SU-DHL-6 (cell line): ENCODE data around the gene AGTRAP.

Experiments
- H2AFZ ChIP-seq: fragments of 200-600 bp; sonication (generic); 2 replicates; pipeline ENCODE4 v1.6.1; 2014; ENCODE audit warnings: low read depth, mild to moderate bottlenecking, moderate library complexity, mixed read lengths, antibody characterized with exemption, low read length; ENCODE audit not compliant: severe bottlenecking
- H3F3A ChIP-seq: fragments of 200-600 bp; shearing (Covaris generic); 2 replicates; pipeline ENCODE4 v1.6.0; 2016; ENCODE audit warnings: antibody characterized with exemption, mild to moderate bottlenecking; ENCODE audit not compliant: insufficient read depth
- H3K27ac ChIP-seq: fragments of 200-600 bp; sonication (generic); 2 replicates; pipeline ENCODE4 v1.5.1; 2016; ENCODE audit warnings: low read depth, mild to moderate bottlenecking, low read length, moderate library complexity, mixed read lengths
- H3K27me3 ChIP-seq: fragments of 200-600 bp; sonication (generic), shearing (Covaris generic); 2 replicates; pipeline ENCODE4 v1.6.0; 2014; ENCODE audit warnings: mild to moderate bottlenecking, low read length
- H3K36me3 ChIP-seq: fragments of 200-600 bp; sonication (generic); 2 replicates; pipeline ENCODE4 v1.6.1; 2014; ENCODE audit warnings: mild to moderate bottlenecking, low read length, mixed read lengths
- H3K4me2 ChIP-seq: fragments of 300-600, 200-600 bp; shearing (Covaris generic), sonication (generic); 2 replicates; pipeline ENCODE4 v1.6.0; 2014; ENCODE audit warnings: low read length, low read depth, mild to moderate bottlenecking; ENCODE audit not compliant: poor library complexity, severe bottlenecking
- H3K4me3 ChIP-seq: fragments of 200-600 bp; sonication (generic); 2 replicates; pipeline ENCODE4 v1.5.1; 2014; ENCODE audit warnings: antibody characterized with exemption, low read length, mild to moderate bottlenecking, mixed read lengths; ENCODE audit not compliant: insufficient read depth, poor library complexity, severe bottlenecking
- H3K79me2 ChIP-seq: fragments of 200-600 bp; sonication (generic); 2 replicates; pipeline ENCODE4 v1.6.1; 2014; ENCODE audit warnings: mild to moderate bottlenecking, low read length, moderate library complexity; ENCODE audit not compliant: insufficient read depth
- H3K9ac ChIP-seq: fragments of 200-600 bp; sonication (generic); 2 replicates; pipeline ENCODE4 v1.7.0; 2014; ENCODE audit warnings: mild to moderate bottlenecking, low read length
- H3K9me2 ChIP-seq: fragments of 200-600 bp; sonication (generic); replicated peaks from 2 replicates; pipeline ENCODE4 v1.6.1; 2014; ENCODE audit warnings: low read length; ENCODE audit not compliant: insufficient read depth
- H3K9me3 ChIP-seq: fragments of 200-600 bp; sonication (generic); 2 replicates; pipeline ENCODE4 v1.6.1; 2014; ENCODE audit warnings: low read length, mixed read lengths; ENCODE audit not compliant: insufficient read depth
- H4K20me1 ChIP-seq: fragments of 200-600 bp; sonication (generic); 2 replicates; pipeline ENCODE4 v1.6.1; 2014; ENCODE audit warnings: low read depth, mild to moderate bottlenecking, antibody characterized with exemption, low read length, moderate library complexity, mixed read lengths
- EZH2phosphoT487 ChIP-seq: fragments of 200-600 bp; sonication (generic), shearing (Covaris generic); conservative IDR thresholded peaks from 2 replicates; pipeline ENCODE4 v1.6.1; 2018; ENCODE audit warnings: mild to moderate bottlenecking, antibody characterized with exemption, low read length, moderate library complexity, mixed read lengths
- TF ChIP-seq, protein P1 (sequence below): fragments of 200-600 bp; sonication (generic); IDR thresholded peaks from one replicate; pipeline ENCODE4 v1.5.1; 2017; ENCODE audit warnings: antibody characterized with exemption, mild to moderate bottlenecking, low read length, moderate library complexity; ENCODE audit not compliant: insufficient read depth, poor library complexity, severe bottlenecking

Gene AGTRAP

DNA sequence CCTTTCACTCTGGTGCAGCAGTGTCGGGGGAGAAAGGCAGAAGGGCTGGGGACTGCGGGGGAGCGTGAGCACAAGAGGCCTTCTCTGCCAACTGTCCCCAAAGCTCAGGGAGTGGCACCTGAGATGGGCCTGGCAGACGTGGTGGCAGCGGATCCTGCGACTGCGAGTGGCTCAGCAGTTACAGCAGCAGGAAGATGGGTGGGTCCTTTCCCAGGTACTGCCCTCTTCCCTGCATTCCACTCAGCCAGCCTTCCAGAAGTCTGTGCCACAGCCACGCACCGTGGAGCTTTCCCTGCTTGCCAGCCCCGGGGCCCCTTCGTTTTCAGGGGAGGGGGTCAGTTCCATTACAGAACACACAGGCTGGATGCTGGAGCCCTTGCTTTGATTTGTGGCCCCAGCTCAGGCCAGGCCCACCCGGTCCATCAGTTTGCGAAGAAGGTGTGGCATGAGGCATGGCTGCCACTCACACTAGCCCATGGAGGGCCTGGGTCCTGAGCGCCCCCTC lies 52.7 kb downstream of the AGTRAP start:
- TF ChIP-seq, protein P1, sequence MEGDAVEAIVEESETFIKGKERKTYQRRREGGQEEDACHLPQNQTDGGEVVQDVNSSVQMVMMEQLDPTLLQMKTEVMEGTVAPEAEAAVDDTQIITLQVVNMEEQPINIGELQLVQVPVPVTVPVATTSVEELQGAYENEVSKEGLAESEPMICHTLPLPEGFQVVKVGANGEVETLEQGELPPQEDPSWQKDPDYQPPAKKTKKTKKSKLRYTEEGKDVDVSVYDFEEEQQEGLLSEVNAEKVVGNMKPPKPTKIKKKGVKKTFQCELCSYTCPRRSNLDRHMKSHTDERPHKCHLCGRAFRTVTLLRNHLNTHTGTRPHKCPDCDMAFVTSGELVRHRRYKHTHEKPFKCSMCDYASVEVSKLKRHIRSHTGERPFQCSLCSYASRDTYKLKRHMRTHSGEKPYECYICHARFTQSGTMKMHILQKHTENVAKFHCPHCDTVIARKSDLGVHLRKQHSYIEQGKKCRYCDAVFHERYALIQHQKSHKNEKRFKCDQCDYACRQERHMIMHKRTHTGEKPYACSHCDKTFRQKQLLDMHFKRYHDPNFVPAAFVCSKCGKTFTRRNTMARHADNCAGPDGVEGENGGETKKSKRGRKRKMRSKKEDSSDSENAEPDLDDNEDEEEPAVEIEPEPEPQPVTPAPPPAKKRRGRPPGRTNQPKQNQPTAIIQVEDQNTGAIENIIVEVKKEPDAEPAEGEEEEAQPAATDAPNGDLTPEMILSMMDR: no peak
- TF ChIP-seq EZH2phosphoT487: no peak
- Histone ChIP-seq H3K9ac (no peak overlapping the region), H3K79me2 (no peaks in the 10 kb centered on the region), H3K9me3 (no peaks in the 10 kb centered on the region), H3K36me3 (no peaks in the 10 kb centered on the region), H3K27me3 (no peaks in the 10 kb centered on the region), H3K9me2 (no peaks in the 10 kb centered on the region), H3K4me3 (no peak overlapping the region), H3K27ac (no peak overlapping the region), H2AFZ (no peak overlapping the region), H4K20me1 (no peaks in the 10 kb centered on the region), H3F3A (no peaks in the 10 kb centered on the region), H3K4me2 (no peak overlapping the region)

DNA sequence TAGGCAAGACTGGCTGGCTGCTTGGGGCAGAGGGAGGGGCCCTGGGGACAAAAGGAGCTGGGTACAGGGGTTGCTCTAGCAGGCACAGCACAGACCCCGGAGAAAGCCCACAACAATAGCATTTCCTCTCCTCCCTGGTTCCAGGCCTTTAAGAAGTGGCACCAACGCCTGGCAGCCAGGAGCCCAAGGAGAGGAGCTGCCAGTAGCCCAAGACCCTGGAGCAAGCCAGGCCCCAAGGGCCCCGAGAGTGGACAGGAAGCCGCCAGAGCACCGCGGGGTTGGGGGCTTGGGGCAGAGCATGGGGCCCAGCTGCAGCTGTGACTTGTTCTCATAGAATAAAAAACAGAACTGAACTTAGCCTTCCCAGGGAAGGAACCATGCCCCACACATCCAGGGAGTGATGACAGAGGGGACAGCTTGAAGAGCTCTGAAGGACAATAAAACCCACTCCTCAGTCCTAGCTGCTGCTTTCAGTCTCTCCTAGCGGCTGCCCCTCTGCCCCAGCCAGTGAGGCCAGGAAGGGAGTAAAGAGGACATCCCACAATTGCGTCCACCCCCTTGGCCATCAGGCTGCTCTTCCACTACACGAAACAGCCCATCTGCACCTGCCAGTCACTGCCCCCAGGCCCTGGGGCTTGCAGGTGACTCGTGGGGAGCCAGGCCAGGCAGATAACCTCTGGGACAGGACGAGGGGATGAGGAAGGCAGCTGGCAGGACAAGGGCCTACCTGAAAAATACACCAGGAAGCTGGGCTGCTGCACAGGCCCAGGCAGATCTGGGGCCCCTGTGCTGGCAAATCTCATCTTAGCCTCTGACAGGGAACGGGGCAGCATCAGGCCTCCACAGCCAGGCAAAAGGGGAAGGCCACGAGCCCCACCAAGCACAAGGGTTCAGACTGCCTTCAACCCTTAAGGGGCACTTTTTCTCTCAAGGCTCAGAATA lies 53.5 kb downstream of the AGTRAP start:
- no peak overlapping the region for H3K27ac ChIP-seq
- no peak for TF ChIP-seq EZH2phosphoT487
- TF ChIP-seq, protein P1: no peak

DNA sequence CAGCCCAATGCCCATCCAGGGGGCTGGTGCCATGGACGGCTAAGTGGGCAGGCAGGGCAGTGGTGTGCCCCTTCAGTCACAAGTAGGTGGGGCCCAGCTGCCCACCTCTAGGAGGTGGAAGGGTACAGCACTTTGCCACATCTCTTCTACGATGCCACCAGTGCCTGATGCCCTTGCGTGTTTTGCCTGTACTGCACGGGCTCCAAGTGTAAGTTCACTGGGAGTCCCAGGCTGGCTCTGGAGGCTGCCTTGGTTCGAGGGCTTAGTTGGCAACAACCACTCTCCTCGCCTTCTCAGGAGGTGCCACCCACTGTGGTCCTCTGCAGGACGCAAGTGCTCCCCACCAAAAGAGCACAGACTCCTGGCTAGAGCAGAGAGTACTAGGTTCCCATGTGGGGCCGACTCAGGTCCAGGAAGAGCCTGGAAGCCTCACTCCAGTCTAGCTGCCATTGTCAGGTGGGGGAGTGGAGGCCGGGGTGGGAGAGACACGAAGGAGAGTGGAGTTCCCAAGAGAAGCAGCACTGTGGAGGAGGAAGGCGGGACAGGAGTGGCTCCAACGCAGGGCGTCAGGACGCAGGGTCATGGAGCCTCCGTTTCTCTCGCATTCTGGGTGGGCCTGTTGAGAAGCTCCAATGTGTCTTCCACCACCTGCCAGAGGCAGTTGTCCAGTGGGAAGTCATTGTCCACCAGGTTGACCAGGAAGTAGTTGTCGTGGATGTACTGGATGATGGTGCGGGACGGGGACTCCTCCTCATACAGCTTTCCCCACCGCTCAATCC lies 54.4 kb downstream of the AGTRAP start:
- Histone ChIP-seq H3K36me3 (peaks cover under 1% of the 10 kb centered on the region; the same call in 1 of the 2 replicates), H4K20me1 (no peaks in the 10 kb centered on the region), H3F3A (no peaks in the 10 kb centered on the region), H3K27me3 (no peaks in the 10 kb centered on the region), H3K4me2 (no peak overlapping the region), H2AFZ (no peak overlapping the region), H3K9me2 (no peaks in the 10 kb centered on the region), H3K9ac (no peak overlapping the region), H3K9me3 (no peaks in the 10 kb centered on the region), H3K4me3 (no peak overlapping the region), H3K79me2 (no peaks in the 10 kb centered on the region), H3K27ac (no peak overlapping the region)
- TF ChIP-seq, protein P1: no peak
- no peak for TF ChIP-seq EZH2phosphoT487

More for the DNA sequence above, 53.5 kb downstream of the AGTRAP start:
- Histone ChIP-seq H3K9ac (no peak overlapping the region), H3K27me3 (no peaks in the 10 kb centered on the region), H3K4me3 (no peak overlapping the region), H3K9me2 (no peaks in the 10 kb centered on the region), H2AFZ (no peak overlapping the region), H4K20me1 (no peaks in the 10 kb centered on the region), H3K9me3 (no peaks in the 10 kb centered on the region), H3K79me2 (no peaks in the 10 kb centered on the region), H3K4me2 (no peak overlapping the region), H3F3A (no peaks in the 10 kb centered on the region), H3K36me3 (no peaks in the 10 kb centered on the region)
